ENCODE measurements around the gene CERS6. TPM values are rescaled to one million over a fixed set of nuclear protein-coding genes. Genes with fewer than 3 reads are reported as not detected.

CERS6 gene
- total and polyA plus RNA-seq, 10 of the 15 experiments (the other 5 are each of a cell fraction or from before 2014, with no cell fraction given), result 1.3 to 20.4 (median 14.1) TPM

DNA sequence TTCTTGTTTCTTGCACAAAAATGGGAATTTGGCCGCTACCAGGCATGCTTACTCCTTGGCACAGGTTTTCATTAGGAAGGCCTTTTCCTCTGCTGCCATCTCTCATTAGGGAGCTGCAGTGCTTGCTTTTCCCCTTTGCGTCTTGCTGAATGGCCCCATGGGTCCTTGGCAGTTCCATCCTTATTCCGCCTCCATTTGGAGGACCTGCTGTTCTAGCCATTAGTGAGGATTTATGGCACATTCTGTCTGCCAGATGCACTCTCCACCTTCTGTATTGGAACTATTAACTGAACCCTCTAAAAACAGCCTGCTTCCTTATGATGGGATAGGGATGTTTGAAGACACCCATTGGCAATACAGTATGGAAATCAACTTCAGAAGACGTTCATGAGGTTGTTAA is 242.9 kb downstream of the CERS6 start (continued):
- TF ChIP-seq MTA2 (IDR thresholded peaks at IDR 0.05; ENCODE audit: low read depth) (no peak), WRNIP1 (IDR thresholded peaks at IDR 0.05; ENCODE audit: borderline replicate concordance, low read depth, low read length) (no peak), NFYB (IDR thresholded peaks at IDR 0.05; ENCODE audit: insufficient read depth, low read depth, low read length) (no peak), JUND (IDR thresholded peaks at IDR 0.05; ENCODE audit: low read depth, low read length) (no peak), CHD4 (IDR thresholded peaks at IDR 0.05) (no peak), YBX1 (IDR thresholded peaks at IDR 0.05) (no peak), PAX5 (IDR thresholded peaks at IDR 0.05; ENCODE audit: borderline replicate concordance, low read depth, low read length) (no peak)
- TF ChIP-seq, protein P1, sequence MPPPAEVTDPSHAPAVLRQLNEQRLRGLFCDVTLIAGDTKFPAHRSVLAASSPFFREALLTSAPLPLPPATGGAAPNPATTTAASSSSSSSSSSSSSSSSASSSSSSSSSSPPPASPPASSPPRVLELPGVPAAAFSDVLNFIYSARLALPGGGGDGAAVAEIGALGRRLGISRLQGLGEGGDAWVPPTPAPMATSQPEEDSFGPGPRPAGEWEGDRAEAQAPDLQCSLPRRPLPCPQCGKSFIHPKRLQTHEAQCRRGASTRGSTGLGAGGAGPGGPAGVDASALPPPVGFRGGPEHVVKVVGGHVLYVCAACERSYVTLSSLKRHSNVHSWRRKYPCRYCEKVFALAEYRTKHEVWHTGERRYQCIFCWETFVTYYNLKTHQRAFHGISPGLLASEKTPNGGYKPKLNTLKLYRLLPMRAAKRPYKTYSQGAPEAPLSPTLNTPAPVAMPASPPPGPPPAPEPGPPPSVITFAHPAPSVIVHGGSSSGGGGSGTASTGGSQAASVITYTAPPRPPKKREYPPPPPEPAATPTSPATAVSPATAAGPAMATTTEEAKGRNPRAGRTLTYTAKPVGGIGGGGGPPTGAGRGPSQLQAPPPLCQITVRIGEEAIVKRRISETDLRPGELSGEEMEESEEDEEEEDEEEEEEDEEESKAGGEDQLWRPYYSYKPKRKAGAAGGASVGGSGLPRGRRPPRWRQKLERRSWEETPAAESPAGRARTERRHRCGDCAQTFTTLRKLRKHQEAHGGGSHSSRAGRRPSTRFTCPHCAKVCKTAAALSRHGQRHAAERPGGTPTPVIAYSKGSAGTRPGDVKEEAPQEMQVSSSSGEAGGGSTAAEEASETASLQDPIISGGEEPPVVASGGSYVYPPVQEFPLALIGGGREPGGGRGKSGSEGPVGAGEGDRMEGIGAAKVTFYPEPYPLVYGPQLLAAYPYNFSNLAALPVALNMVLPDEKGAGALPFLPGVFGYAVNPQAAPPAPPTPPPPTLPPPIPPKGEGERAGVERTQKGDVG (CRISPR knock-in tag; IDR thresholded peaks at IDR 0.05), result no peak

DNA sequence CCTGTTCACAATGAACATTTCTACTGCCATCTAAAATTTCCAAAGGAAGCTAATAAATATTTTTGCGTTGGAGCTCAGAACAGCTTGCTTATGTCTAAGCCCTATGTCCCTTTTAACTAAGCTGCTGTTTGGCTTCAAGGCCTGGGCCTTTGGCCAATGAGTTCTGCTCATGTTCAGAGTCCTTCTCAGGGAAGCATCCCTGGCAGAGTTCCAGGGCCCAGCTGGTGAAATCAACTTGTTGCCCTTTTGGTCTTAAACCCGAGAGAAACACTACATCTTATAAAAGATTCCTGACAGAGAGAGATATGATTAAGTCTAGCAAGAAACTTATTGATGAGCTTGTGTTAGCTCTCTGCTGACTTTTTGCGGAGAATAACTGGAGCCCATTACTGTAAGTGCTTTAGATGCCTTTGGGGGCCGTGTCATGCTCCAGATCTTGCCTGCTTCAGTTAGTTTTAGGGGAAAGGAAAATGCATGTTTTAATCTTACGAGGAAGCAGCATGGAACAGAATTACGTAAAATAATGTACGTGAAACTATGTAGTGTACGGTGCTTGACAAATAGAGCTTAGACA is 243.9 kb downstream of the CERS6 start:
- Histone ChIP-seq H3K4me2 (ENCODE audit: control insufficient read depth, insufficient read depth) (no peak overlapping the region), H3K36me3 (ENCODE audit: control insufficient read depth in 2 of 2, insufficient read depth in 2 of 2, low read length in 1 of 2) (peaks cover 0 to 9% of the 10 kb centered on the region in 2 experiments; a peak in 3 of 4 replicates), H3K9me3 (replicated peaks; ENCODE audit: control insufficient read depth, insufficient read depth, low read length) (no peaks in the 10 kb centered on the region; the same call in 2 of the 3 replicates), H3K27me3 (replicated peaks in 1 of 2; ENCODE audit: control insufficient read depth in 2 of 2, insufficient read depth in 2 of 2, low read length in 1 of 2) (no peaks in the 10 kb centered on the region), H3K79me2 (ENCODE audit: control insufficient read depth, insufficient read depth, low read length) (no peaks in the 10 kb centered on the region), H3K27ac (ENCODE audit: control insufficient read depth, insufficient read depth) (no peak overlapping the region), H3K4me3 (no peak overlapping the region), H3K9ac (ENCODE audit: control insufficient read depth, insufficient read depth, low read length) (no peak overlapping the region), H2AFZ (ENCODE audit: control insufficient read depth, low read depth, low read length) (no peak overlapping the region), H4K20me1 (ENCODE audit: control insufficient read depth, insufficient read depth) (no peaks in the 10 kb centered on the region), H3K4me1 (ENCODE audit: control insufficient read depth, insufficient read depth, low read length) (no peaks in the 10 kb centered on the region)
- in situ Hi-C loops (cut with MboI) (loop anchor here (5.0 kb wide), 1 partner anchor 353 kb away; no protein-coding TSS in a partner anchor), intact Hi-C loops (cut with micrococcal nuclease; ENCODE audit: unreplicated experiment) (no loop called here)
- ATAC-seq (no peak), FAIRE-seq (no peak), DNase-seq (ENCODE audit: low read depth, low spot score) (no peak)
- CTCF ChIA-PET, result interaction anchor here (0.5 to 1.4 kb wide), 2 partner anchors 12 to 352 kb away, joined by 3 to 4 read pairs; no protein-coding TSS in a partner anchor
- SMC1A ChIA-PET (ENCODE audit: uncharacterized antibody, unreplicated experiment), result interaction anchor here (0.7 to 1.6 kb wide), 3 partner anchors 19 to 352 kb away, joined by 3 read pairs; no protein-coding TSS in a partner anchor
- BruUV-seq (replicated peaks), result no TSS peak
- over 99% methylated on average over 8 of the region's 8 CpGs for WGBS (ENCODE audit: insufficient coverage, insufficient replicate concordance, low lambda C conversion rate, missing lambda C conversion rate)
- RAD21 ChIA-PET (ENCODE audit: unreplicated experiment), result no interaction called here
- POLR2A ChIA-PET, result interaction anchor here (0.5 to 0.6 kb wide), 2 partner anchors 13 to 143 kb away, joined by 4 to 6 read pairs; no protein-coding TSS in a partner anchor
- TF ChIP-seq NR2C2 (IDR thresholded peaks at IDR 0.05; ENCODE audit: borderline replicate concordance, control insufficient read depth, insufficient read length, low read depth) (no peak), NRF1 (conservative IDR thresholded peaks at IDR 0.05; ENCODE audit: low read depth, low read length) (no peak), SPI1 (IDR thresholded peaks at IDR 0.05; ENCODE audit: borderline replicate concordance, insufficient read depth, low read depth, low read length) (no peak)
- TF ChIP-seq, protein P2, sequence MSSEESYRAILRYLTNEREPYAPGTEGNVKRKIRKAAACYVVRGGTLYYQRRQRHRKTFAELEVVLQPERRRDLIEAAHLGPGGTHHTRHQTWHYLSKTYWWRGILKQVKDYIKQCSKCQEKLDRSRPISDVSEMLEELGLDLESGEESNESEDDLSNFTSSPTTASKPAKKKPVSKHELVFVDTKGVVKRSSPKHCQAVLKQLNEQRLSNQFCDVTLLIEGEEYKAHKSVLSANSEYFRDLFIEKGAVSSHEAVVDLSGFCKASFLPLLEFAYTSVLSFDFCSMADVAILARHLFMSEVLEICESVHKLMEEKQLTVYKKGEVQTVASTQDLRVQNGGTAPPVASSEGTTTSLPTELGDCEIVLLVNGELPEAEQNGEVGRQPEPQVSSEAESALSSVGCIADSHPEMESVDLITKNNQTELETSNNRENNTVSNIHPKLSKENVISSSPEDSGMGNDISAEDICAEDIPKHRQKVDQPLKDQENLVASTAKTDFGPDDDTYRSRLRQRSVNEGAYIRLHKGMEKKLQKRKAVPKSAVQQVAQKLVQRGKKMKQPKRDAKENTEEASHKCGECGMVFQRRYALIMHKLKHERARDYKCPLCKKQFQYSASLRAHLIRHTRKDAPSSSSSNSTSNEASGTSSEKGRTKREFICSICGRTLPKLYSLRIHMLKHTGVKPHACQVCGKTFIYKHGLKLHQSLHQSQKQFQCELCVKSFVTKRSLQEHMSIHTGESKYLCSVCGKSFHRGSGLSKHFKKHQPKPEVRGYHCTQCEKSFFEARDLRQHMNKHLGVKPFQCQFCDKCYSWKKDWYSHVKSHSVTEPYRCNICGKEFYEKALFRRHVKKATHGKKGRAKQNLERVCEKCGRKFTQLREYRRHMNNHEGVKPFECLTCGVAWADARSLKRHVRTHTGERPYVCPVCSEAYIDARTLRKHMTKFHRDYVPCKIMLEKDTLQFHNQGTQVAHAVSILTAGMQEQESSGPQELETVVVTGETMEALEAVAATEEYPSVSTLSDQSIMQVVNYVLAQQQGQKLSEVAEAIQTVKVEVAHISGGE (CRISPR knock-in tag; IDR thresholded peaks at IDR 0.05), result no peak
- TF ChIP-seq, protein P3, sequence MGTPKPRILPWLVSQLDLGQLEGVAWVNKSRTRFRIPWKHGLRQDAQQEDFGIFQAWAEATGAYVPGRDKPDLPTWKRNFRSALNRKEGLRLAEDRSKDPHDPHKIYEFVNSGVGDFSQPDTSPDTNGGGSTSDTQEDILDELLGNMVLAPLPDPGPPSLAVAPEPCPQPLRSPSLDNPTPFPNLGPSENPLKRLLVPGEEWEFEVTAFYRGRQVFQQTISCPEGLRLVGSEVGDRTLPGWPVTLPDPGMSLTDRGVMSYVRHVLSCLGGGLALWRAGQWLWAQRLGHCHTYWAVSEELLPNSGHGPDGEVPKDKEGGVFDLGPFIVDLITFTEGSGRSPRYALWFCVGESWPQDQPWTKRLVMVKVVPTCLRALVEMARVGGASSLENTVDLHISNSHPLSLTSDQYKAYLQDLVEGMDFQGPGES (IDR thresholded peaks at IDR 0.05), result no peak

All from GM12878 (cell line).